Measurements from ENCODE around the gene LRRC74B.

LRRC74B gene

GRCh38 chr22:21108379-21109115 lies 62.8 kb downstream of the LRRC74B start:
- DNase-seq, result no peak

Measured in hematopoietic multipotent progenitor cell treated with erythropoietin and hydrocortisone succinate and interleukin-3 and kit ligand, for 4 days (in vitro differentiated cells).